GM19035 (cell line): ENCODE data around the gene MVB12A.

ENCODE experiments used
- ATAC-seq: cut with Tn5 transposase; IDR thresholded peaks from one replicate; pipeline ENCODE4 v1.9.1; 2021; ENCODE audit not compliant: unreplicated experiment

Gene MVB12A

DNA sequence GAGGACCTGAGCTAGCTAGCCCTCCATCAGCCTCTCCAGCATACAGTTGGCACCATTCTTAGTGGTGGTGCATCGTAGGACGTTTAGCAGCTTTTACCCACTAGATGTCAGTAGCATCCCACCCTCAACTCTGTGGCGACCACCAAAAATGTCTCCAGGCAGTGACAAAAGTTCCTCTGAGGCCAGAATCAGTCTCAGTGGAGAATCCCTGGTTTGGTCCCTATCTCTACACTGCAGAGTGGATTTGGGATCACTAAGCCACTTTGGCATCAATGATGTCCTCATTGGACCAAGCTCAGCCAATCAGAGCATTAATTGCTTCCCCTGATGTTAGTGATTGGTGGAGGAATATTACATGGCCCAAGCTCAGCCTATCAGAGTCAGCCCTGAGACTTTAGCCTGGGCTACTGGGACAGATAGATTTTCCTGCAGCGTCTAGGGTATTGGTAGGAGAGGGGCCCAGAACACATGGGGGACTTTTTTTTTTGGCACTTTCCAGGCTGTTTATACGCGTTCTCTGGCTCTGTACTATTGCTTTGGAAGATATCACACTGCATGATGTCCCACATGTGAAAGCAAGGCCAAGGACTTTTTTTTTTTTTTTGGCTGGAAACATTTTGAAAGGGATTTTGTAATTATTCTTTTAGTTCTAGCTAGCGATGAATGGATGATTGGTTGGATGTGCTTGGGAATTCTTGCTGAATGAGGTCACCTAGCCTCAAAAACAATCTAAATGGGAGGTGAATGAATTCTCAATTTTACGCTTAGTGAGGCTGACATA is 21.6 kb downstream of the MVB12A start:
- no peak for ATAC-seq

- no peak for ATAC-seq
These were observed 25.8 kb downstream of the MVB12A start for GRCh38 chr19:17445526-17446165.

GRCh38 chr19:17447704-17448130 is 27.9 kb downstream of the MVB12A start:
- ATAC-seq = no peak

DNA sequence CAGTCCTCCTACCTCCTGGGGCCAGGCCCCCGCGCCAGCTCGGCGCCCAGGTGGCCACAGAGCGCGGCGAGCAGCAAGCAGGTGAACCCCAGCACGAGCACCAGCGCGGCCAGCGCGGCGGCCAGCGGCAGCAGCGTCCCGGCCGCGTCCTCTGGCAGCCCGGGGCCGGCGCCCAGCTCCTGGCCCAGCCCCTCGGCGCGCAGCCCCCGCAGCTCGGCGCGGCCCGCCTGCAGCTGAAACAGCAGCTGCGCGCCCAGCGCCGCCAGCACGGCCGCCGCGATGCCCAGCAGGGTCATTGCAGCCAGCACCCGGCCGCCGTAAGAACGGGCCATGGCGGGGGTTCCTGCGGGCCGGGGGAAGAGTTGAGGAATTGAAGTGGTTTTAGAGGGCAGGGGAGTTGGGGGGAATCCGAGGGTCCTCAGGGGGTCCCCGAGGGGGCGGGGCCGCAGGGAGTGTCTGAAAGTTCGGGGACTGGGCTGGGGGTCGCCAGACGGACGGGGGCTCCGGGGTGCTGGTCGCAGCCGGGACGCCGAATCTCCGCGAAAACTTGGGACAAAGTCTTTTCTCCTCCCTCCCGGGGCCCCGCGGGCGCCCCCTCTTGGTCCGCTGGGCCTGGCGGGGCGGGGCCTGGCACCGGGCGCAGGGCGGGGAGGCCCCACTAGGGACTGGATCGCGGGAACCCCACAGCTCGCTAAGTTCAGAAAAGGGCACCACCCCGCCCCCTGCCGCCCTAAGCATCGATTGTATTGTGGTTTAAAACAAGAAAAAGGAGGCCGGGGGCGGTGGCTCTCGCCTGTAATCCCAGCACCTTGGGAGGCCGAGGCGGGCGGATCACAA is 28.5 kb downstream of the MVB12A start, which contains the start of gene TMEM221:
TSS of gene TMEM221 (minus strand) at position 538 of the 837 bp plus-strand sequence. CDS start at position 332, 206 bp downstream.
- ATAC-seq = no peak

GRCh38 chr19:17450264-17451075 is 30.6 kb downstream of the MVB12A start:
- ATAC-seq = no peak

- ATAC-seq = no peak
These were observed 32.0 kb downstream of the MVB12A start for GRCh38 chr19:17451820-17452219.

GRCh38 chr19:17454576-17455071 is 34.8 kb downstream of the MVB12A start:
- no peak for ATAC-seq

DNA sequence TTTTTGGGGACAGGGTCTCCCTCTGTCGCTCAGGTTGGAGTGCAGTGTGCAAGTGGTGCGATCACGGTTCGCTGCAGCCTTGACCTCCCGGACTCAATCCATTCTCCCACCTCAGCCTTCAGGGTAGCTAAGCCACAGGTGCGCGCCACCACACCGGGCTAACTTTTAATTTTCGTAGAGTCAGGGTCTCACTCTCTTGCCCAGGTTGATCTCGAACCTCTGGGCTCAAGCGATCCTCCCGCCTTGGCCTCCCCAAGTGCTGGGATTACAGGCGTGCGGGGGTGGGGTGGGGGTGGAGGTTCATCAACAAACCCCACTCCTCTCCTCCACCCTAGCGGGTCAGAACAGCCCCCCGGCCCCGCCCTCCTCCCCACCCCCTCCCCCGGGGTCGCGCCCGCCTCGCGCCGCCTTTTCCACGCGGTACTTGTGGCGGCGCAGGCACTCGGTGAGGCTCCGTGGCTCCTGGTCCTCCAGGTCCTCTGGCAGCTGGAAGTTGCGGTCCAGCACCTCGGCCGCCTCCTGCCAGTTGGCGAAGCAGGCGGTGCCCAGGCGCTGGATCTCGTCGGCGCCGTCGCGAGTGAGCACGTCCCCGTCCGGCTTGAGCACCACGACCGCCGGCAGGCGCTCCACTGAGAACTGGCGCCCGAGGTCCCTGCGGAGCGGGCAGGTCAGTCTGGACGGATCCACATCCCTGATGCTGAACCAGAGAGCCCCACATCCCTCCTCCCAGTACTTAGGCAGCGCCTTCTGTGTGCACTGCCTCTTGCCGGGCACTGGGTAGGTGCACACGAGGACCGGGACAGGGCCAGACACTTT is 35.7 kb downstream of the MVB12A start:
- no peak for ATAC-seq

- no peak for ATAC-seq
These were observed 36.3 kb downstream of the MVB12A start for GRCh38 chr19:17456127-17456526.

DNA sequence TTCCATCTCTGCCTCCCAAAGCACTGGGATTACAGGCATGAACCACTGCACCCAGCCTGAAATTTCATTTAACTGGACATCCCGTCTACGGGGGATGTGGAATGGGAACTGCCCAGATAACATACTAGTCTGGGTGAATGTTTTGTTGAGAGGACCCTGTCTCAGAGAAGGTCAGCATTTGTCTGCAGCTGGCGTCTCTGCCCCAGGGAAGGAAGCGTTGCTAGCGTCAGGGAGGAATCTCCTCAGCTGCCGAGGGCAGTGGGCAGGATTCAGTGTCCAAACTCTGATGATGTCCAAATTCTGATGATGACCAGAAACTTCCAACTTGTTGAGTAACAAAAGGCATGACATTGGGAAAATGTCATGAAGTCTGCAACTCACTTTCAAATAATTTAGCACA is 37.8 kb downstream of the MVB12A start:
- no peak for ATAC-seq

- no peak for ATAC-seq
These were observed 39.1 kb downstream of the MVB12A start for GRCh38 chr19:17458970-17459369.

GRCh38 chr19:17460372-17461230 is 40.8 kb downstream of the MVB12A start, which contains the start of gene NXNL1:
TSS of gene NXNL1 (minus strand) at chr19:17460926. CDS start at chr19:17460869, 57 bp downstream.
- no peak for ATAC-seq

DNA sequence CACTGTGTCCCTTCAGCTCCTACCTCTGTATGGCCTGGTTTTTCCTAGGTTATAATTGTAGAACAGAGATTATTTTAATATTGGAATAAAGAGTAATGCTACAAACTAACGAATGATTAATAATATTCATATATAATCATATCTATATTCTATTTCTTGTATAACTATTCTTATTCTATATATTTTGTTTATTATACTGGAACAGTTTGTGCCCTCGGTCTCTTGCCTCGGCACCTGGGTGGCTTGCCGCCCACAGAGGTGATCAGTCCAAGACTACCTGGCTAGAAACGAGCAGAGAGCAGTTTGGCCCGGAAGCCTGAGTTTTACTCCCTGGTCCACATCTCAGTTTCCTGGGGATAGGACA is 46.6 kb downstream of the MVB12A start:
- ATAC-seq = no peak

GRCh38 chr19:17467471-17468301 is 47.8 kb downstream of the MVB12A start:
- no peak for ATAC-seq

GRCh38 chr19:17468302-17469091 is 48.6 kb downstream of the MVB12A start:
- ATAC-seq = no peak

DNA sequence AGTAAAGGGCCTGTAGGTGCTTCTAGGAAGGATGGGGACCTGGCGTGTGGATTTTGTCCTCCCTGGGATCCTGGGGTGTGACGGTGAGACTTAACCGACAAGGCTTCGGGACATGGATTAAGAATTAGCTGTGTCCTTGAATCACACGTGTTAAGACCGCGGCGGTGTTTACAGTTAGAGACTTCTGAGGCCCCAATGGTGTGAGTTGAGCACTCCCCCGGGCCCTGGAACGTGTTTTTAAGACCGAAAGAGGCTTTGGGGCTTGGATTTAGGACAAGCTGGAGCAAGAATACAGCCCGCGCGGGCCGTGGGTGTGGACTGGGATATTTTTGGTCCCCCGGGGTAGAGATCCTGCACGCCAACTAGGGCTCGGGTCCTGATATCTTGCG is 49.2 kb downstream of the MVB12A start:
- no peak for ATAC-seq

- peak; percentile 60 for ATAC-seq
These were observed 49.7 kb downstream of the MVB12A start for GRCh38 chr19:17469481-17470067.
